Keratinocyte (primary cell): Measurements from ENCODE around the gene DCDC2.
"Not testable (repeated sequence)": the region's sequence is repeated elsewhere in the genome, so short reads cannot be mapped to it uniquely, and the experiment has no call there.

Source experiments
- CTCF ChIP-seq, 3 experiments: IDR thresholded peaks in 1 of 3; conservative IDR thresholded peaks in 1 of 3; optimal IDR thresholded peaks in 1 of 3; 2 replicates in 2 of 3; 3 replicates in 1 of 3; pipeline versions ENCODE3 to v1.5.1; 2011; ENCODE audit warnings: low read length in 3 of 3, mild to moderate bottlenecking in 3 of 3, moderate library complexity in 2 of 3, control low read depth in 1 of 3, inconsistent platforms in 1 of 3; ENCODE audit not compliant: insufficient read depth in 2 of 3; ENCODE audit errors: extremely low read depth in 1 of 3
- EZH2 ChIP-seq: IDR thresholded peaks from one replicate; pipeline ENCODE4 v1.6.1; 2012; ENCODE audit warnings: inconsistent platforms, mild to moderate bottlenecking, low read length, moderate library complexity

DNA sequence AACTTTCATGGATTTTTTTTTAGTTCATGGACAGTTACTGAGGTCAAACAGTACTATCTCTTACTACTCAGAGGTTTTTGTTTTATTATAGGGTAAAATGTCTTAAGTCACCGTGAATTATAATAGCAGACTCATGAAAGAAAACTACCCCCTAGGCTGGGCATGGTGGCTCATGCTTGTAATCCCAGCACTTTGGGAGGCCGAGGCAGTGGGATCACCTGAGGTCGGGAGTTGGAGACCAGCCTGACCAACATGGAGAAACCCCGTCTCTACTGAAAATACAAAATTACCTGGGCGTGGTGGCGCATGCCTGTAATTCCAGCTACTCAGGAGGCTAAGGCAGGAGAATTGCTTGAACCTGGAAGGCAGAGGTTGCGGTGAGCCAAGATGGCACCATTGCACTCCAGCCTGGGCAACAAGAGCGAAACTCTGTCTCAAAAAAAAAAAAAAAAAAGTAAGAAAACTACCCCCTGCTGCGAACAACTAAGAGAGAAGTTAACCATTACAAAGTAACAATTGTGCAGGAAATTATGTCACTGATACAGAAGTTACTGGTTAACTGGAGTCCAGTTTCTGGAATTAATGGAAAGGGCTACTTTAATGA lies 25.1 kb upstream of the DCDC2 start:
- TF ChIP-seq CTCF (optimal IDR thresholded peaks at IDR 0.05 in 1 of 3, IDR thresholded peaks at IDR 0.05 in 1 of 3, conservative IDR thresholded peaks at IDR 0.05 in 1 of 3; ENCODE audit: extremely low read depth in 1 of 3, insufficient read depth in 2 of 3, low read length in 3 of 3); EZH2: not testable (repeated sequence)
